Measurements from ENCODE around the gene STARD9. TPM values are rescaled to one million over a fixed set of nuclear protein-coding genes. Genes with fewer than 3 reads are reported as not detected.

The STARD9 gene
- 1 to 10 TPM; 1.9 to 2.8 (median 2.3) TPM for total RNA-seq (2021; fragmentation: NEBNext Ultra II Directional; extraction: Animal tissue kit (Norgen Biotek cat#: 25700))
- long read RNA-seq, partial matches to known transcripts: 0 of 1 reads
- long read RNA-seq, other reads (novel, unspliced or antisense): 1 of 1 reads

DNA sequence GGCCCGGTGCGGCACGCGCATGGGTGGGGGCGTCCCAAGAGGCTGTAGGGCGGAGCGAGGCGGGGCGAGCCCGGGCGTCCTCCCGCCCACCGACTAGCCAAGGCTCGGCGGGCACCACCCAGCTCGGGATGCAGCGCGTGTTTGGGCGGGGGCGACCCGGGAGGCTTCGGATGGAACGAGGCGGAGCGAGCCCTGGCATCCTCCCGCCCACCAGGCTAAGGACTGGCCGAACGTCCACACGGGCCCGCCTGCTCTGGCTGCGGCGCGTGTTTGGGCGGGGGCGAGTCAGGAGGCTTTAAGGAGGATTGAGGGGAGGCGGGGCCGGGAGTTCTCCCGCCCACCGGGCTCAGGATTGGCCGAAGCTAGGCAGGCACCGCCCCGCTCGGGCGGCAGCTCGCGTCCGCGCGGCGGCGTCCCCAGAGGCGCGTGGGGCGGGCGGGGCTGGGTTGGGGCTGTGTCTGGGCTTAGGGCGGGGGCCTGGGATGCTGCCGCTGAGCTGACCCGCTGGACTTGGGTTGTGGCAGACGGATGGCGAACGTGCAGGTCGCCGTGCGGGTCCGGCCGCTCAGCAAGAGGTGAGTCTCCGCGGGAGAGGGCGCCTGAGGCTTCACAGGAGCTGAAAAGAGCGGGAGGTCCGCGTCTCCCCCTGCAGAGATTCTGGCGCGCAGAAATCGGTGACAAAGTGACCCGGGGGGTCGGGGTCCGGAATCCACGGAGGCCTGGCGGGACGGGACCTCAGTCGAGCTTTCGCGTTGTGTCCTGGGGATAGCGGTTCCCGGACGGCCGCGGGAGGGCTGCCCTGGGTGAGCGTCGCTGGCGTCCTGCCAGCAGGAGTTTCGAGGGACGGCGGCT, at the start of gene STARD9:
Gene STARD9, plus strand, starts transcription at position 419 of the 852 bp plus-strand sequence. Its CDS starts 110 bp downstream, at position 529.
- Mint-ChIP-seq H3K9me3 (no peaks in the 10 kb centered on the region), H3K27ac (peak within 1 kb of the TSS; percentile 82), H3K36me3 (ENCODE audit: low read depth) (no peaks in the 10 kb centered on the region), H3K4me1 (ENCODE audit: low read depth) (peaks cover 28% of the 10 kb centered on the region), H3K27me3 (ENCODE audit: insufficient read depth) (peaks cover 2% of the 10 kb centered on the region; the same call in 1 of the 2 replicates), H3K4me3 (peak within 1 kb of the TSS; percentile 98)
- TF ChIP-seq, protein P1, sequence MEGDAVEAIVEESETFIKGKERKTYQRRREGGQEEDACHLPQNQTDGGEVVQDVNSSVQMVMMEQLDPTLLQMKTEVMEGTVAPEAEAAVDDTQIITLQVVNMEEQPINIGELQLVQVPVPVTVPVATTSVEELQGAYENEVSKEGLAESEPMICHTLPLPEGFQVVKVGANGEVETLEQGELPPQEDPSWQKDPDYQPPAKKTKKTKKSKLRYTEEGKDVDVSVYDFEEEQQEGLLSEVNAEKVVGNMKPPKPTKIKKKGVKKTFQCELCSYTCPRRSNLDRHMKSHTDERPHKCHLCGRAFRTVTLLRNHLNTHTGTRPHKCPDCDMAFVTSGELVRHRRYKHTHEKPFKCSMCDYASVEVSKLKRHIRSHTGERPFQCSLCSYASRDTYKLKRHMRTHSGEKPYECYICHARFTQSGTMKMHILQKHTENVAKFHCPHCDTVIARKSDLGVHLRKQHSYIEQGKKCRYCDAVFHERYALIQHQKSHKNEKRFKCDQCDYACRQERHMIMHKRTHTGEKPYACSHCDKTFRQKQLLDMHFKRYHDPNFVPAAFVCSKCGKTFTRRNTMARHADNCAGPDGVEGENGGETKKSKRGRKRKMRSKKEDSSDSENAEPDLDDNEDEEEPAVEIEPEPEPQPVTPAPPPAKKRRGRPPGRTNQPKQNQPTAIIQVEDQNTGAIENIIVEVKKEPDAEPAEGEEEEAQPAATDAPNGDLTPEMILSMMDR (IDR thresholded peaks at IDR 0.05): peak; percentile 13; the same call in 1 of the 2 replicates
- peak; percentile 98 for DNase-seq

DNA sequence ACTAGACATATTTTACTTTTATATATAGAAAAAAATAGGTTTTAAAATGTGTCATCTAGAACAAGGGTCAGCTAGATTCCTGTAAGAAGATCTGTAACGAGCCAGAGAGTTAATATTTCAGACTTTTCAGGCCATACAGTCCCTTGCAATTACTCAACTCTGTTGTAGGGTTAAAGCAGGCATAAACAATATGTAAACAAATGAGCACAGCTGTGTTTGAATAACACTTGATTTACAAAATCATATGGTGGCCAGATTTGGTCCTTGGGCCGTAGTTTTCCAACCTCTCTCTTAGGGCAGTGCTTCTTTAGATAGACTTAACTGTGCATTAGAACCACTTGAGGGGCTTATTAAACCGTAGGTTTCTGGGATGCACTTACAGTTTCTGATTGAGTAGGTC, 46.4 kb upstream of the STARD9 start:
- DNase-seq: no peak
- TF ChIP-seq, protein P1 (IDR thresholded peaks at IDR 0.05): no peak

DNA sequence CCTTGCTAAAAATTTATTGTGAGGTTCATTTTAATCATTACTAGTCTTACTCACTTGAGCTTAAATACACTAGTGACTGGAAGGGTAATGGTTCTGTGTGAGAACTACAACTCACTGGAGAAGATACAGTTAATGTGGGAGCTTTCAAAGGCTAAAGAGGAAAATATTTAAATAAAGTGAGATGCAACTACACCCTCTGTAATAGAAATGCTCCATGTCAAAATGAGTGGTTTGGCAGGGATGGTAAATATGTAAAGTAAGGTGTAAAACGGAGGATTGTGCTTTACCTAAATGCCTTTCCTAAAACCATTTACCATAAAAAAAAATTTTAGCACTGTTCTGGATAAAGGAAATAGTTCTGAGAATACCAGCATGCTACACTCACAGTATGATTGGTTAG, 42.2 kb upstream of the STARD9 start:
- no peak overlapping the region for H3K27ac Mint-ChIP-seq
- no peaks in the 10 kb centered on the region for H3K27me3 Mint-ChIP-seq (ENCODE audit: insufficient read depth)
- peaks cover 6% of the 10 kb centered on the region; the same call in 1 of the 2 replicates for H3K36me3 Mint-ChIP-seq (ENCODE audit: low read depth)
- TF ChIP-seq, protein P1 (IDR thresholded peaks at IDR 0.05): no peak
- no peak for DNase-seq
- no peaks in the 10 kb centered on the region for H3K4me1 Mint-ChIP-seq (ENCODE audit: low read depth)
- H3K4me3 Mint-ChIP-seq: no peak overlapping the region
- no peaks in the 10 kb centered on the region for H3K9me3 Mint-ChIP-seq

More for the DNA sequence above, 46.4 kb upstream of the STARD9 start:
- no peaks in the 10 kb centered on the region for H3K27me3 Mint-ChIP-seq (ENCODE audit: insufficient read depth)
- H3K4me1 Mint-ChIP-seq (ENCODE audit: low read depth): no peaks in the 10 kb centered on the region
- H3K9me3 Mint-ChIP-seq: no peaks in the 10 kb centered on the region
- H3K27ac Mint-ChIP-seq: no peak overlapping the region
- peaks cover 5% of the 10 kb centered on the region for H3K36me3 Mint-ChIP-seq (ENCODE audit: low read depth)
- H3K4me3 Mint-ChIP-seq: no peak overlapping the region

DNA sequence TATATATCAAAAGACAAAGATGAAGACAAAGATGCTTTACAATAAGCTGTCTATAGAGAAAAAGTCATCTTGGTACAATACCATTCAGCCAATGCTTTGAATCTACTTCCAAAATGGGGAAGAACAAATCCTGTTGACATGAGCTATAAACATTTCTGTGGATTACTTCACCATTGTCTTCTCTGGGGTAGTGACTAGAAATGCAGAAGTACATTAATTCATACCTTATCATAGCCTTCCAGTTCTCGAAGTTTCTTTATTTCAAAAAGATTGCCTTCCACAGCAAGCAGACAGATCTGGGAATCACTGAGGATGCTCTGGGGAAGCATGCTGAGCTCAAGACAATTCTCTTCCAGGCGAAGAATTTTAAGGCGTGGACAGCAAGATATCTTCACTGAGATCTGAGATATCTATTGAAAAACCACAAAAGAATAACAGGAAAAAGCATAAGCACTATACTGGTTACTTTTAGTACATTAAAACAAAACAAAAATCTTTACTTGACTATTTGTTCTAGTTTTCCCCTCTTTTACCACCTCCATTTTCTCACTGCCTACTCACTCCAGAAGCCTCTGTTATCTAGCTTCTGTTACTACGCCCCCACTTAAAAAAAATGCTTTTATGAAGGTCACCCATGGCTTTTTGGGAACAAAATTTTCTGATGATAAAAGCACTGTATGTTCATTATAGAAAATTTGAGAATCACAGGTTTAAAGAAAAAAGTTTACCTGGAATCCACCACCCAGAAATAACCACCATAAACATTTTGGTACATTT, 30.4 kb upstream of the STARD9 start:
- H3K4me3 Mint-ChIP-seq: no peak overlapping the region; the same call in 1 of the 2 replicates
- no peak overlapping the region for H3K27ac Mint-ChIP-seq
- TF ChIP-seq, protein P1 (IDR thresholded peaks at IDR 0.05): no peak
- peaks cover 4% of the 10 kb centered on the region for H3K27me3 Mint-ChIP-seq (ENCODE audit: insufficient read depth)
- H3K9me3 Mint-ChIP-seq: no peaks in the 10 kb centered on the region
- peaks cover 11% of the 10 kb centered on the region; the same call in 1 of the 2 replicates for H3K36me3 Mint-ChIP-seq (ENCODE audit: low read depth)
- peaks cover 40% of the 10 kb centered on the region for H3K4me1 Mint-ChIP-seq (ENCODE audit: low read depth)
- no peak for DNase-seq

DNA sequence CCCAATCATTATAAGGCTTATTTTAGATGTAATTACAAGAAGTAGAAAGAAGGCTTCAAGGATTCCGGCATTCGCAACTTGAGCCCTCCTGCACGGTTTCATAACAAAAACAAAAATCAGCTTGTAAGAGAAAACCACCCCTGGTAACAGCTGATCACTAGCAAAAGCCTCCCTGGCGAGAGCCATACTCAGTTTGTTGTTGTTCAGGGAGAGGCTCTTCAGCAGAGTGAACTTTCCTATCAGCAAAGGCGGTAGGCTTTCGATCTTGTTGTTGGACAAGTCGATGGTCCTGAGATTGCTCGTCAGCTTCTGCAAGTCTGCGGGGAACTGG, 27.5 kb upstream of the STARD9 start:
- TF ChIP-seq, protein P1 (IDR thresholded peaks at IDR 0.05): no peak
- Mint-ChIP-seq H3K27ac (peak overlapping the region; percentile 95), H3K4me3 (peak overlapping the region; percentile 99), H3K27me3 (ENCODE audit: insufficient read depth) (peaks cover 4% of the 10 kb centered on the region), H3K4me1 (ENCODE audit: low read depth) (peaks cover 50% of the 10 kb centered on the region), H3K9me3 (no peaks in the 10 kb centered on the region), H3K36me3 (ENCODE audit: low read depth) (peaks cover 11% of the 10 kb centered on the region; the same call in 1 of the 2 replicates)
- peak; percentile 9 for DNase-seq
